GM06990 (cell line): ENCODE measurements around the gene MLLT1.

ENCODE experiments used
- DNase-seq: peaks from one replicate; pipeline ENCODE4 v3.0.0-alpha.2; 2011; ENCODE audit not compliant: insufficient read length; ENCODE audit errors: extremely low read depth
- H3K27me3 ChIP-seq: replicated peaks from 2 replicates; pipeline ENCODE4 v1.6.0; 2011; ENCODE audit warnings: low read length; ENCODE audit not compliant: control insufficient read depth, insufficient read depth
- H3K36me3 ChIP-seq: 2 replicates; pipeline ENCODE4 v1.5.1; 2011; ENCODE audit warnings: low read length; ENCODE audit not compliant: control insufficient read depth, insufficient read depth
- H3K4me3 ChIP-seq: replicated peaks from 2 replicates; pipeline ENCODE4 v1.5.1; 2011; ENCODE audit warnings: low read depth, mild to moderate bottlenecking, control low read depth, low read length
- TF ChIP-seq, protein P1 (sequence below): IDR thresholded peaks from 2 replicates; pipeline ENCODE4 v1.5.1; 2011; ENCODE audit warnings: low read length, control low read depth, mild to moderate bottlenecking, inconsistent platforms; ENCODE audit not compliant: insufficient read depth, poor library complexity, severe bottlenecking

The MLLT1 gene

DNA sequence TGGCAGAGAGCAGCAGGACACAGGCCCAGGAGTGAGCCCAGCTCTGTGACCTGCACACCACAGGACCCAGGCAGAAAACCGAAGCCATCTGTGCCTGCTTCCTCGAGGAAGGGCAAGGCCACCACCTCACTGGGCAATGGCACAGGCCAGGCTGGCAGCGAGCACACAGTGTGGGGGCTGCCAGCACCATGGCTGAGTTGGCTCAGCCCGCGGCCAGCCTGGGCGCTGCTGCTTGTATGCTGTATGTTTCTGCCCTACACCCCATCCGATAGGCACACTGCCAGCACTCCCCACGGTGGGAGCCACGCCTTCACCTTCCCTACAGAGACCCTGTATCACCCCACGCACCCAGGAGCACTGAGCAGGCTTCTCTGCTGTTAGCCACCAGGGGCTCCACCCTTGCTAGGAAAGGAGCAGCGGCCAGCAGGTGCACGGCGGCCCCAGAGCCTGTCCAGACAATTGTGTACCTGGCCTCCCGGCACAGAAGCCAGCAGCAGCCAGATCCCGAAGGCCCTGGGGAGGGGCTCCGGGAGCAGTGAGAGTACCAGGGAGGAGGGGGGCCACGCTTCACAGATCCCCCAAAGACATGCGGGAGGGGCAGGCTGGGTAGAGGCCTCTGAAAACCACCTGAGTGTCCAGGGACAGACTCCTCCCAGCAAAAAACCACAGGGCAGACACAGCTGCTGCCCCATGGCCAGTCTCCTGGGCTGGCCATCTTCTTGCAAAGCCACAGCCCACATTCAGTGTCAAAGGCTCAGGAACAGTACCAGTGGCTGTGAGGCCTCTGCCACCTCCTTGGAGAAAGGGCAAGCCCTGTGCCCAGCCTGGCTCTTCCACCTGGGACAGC, 56.1 kb downstream of the MLLT1 start:
- no peaks in the 10 kb centered on the region for H3K27me3 ChIP-seq
- peaks cover 30% of the 10 kb centered on the region for H3K36me3 ChIP-seq
- no peak for DNase-seq
- H3K4me3 ChIP-seq: no peak overlapping the region
- TF ChIP-seq, protein P1, sequence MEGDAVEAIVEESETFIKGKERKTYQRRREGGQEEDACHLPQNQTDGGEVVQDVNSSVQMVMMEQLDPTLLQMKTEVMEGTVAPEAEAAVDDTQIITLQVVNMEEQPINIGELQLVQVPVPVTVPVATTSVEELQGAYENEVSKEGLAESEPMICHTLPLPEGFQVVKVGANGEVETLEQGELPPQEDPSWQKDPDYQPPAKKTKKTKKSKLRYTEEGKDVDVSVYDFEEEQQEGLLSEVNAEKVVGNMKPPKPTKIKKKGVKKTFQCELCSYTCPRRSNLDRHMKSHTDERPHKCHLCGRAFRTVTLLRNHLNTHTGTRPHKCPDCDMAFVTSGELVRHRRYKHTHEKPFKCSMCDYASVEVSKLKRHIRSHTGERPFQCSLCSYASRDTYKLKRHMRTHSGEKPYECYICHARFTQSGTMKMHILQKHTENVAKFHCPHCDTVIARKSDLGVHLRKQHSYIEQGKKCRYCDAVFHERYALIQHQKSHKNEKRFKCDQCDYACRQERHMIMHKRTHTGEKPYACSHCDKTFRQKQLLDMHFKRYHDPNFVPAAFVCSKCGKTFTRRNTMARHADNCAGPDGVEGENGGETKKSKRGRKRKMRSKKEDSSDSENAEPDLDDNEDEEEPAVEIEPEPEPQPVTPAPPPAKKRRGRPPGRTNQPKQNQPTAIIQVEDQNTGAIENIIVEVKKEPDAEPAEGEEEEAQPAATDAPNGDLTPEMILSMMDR: no peak

DNA sequence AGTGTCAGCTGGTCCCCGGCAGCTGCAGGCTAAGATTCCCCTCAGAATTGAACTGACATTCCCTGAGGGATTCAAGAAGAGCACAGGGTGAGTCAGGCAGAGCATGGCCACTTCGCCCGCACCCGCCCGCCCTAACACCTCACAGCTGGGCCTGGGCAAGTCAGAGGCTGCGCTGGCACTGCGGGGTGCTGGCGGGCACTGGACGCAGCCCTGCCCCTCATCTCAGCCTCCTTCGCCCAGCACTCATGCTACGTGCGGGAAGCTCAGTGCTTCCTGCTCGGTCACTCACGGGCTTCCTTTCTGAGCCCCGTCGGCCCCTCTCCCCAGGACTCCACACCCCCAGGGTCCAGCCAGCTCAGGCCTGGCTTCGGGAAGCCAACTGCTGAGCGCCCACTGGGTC, 56.9 kb downstream of the MLLT1 start:
- peaks cover 29% of the 10 kb centered on the region for H3K36me3 ChIP-seq
- TF ChIP-seq, protein P1: no peak

DNA sequence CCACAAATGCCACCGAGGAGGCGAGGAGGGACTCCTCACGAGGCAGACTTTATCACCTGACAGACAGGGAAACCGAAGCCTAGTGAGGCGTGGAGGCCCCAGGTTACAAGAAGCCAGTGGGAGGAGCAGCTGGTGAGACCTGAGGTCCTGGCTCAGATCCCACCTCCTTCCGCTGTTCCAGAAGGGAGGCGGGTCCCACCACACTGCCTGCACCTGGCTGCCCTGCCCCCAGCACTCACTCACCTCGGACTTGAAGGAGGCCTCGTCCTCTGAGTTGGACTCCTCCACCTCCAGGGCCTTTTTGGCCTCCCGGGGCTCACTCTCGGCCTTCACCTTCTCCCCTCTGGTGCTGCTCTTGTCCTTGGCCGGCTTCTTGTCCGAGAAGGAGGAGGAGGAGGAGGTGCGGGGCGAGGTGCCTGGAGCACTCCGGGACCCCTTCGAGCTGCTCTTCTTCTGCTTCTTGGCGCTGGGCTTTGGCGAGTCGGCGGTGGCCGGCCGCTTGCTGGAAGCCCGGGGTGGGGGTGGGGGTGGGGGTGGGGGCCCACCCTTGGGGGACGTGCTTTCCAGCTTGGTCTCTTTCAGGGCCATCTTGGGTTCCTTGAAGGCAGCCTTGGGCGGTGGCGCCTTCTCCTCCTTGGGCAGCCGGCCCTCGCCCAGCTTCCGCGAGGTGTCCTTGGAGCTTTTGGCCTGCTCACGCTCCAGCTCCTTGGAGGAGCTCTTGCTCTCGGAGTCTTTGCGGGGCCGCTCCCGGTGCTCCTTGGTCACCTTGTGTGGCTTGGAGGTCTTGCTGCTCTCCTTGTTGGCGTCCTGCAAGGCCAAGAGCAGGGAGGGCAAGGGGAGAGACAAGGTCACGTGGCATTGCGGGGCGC, 57.7 kb downstream of the MLLT1 start:
- Histone ChIP-seq H3K36me3 (peaks cover 25% of the 10 kb centered on the region), H3K27me3 (no peaks in the 10 kb centered on the region), H3K4me3 (no peak overlapping the region)
- no peak for DNase-seq
- TF ChIP-seq, protein P1: no peak

More for the DNA sequence above, 56.9 kb downstream of the MLLT1 start:
- H3K27me3 ChIP-seq: no peaks in the 10 kb centered on the region
- DNase-seq: no peak
- H3K4me3 ChIP-seq: no peak overlapping the region

DNA sequence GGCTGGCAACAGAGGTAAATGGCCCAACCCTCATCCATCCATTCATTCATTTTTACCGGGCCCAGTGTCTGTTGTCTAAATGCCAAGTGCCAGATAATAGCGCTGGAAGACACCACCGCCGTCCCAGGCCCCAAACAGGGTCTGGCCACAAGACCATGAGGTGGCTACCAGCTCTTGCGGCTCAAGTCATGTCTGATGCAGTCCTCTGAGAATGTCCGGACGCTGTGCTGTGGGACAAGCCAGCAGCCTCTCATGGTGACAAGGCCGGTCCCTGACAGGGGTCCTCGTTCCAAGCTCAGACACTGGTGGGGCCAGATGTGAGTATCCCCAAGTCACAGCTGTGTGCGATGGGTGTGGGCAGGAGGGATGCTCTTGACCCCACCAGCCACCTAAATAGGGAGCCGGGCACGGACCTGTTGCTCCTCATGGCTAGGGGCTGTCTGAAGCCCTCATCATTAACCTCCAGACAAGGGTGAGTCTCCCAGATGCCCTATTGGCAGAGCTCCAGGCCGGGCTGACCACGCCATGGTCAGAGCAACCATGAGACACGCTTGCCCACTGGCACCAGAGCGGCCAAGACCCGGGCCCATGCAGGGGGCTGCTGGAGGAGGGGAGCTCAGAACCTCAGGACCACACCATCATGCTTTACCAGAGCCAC, 58.4 kb downstream of the MLLT1 start:
- Histone ChIP-seq H3K36me3 (peaks cover 20% of the 10 kb centered on the region), H3K27me3 (no peaks in the 10 kb centered on the region), H3K4me3 (no peak overlapping the region)
- DNase-seq: no peak
- TF ChIP-seq, protein P1: no peak

DNA sequence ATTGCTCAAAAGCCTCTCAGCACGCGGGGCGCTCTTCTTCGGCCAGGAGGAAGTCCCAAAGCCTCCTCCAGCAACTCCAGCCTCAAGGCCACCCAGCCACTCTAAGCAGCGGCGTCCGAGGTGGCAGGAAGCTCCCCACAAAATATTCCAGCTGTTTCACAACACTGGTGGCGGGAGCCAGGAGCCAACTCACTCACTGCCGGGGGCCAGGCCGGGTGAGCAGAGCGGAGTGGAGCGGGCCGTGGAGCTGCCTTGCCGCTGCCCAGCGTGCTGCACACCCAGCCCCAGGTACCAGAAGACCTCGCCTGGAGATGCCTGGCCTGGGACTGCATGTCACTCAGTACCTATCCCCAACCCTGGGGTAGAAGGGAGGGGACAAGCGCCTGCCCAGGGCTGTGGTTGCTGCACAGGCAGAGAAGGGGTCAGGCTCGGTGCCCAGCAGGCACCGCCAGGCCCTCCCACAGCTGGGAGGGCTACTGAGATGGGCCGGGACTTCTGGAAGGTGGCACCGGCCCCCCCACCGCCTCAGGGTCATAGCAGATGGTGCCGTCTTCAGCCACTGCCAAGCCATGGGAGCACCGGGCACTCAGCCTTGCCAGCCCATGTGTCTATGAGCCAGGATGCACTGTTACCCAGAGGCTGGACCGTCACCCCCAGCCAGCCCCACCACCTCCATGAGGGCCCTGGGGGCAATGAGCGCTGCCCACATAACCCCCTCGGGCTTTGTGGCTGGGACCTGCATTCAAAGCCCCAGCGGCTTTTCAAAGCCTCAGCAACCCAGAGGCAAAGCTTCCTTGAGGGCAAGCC, 59.2 kb downstream of the MLLT1 start:
- H3K4me3 ChIP-seq: no peak overlapping the region
- no peak for DNase-seq
- TF ChIP-seq, protein P1: no peak
- H3K36me3 ChIP-seq: peaks cover 20% of the 10 kb centered on the region
- H3K27me3 ChIP-seq: no peaks in the 10 kb centered on the region
